Testis (tissue), 2 donors: ENCODE results near the gene DUOX1.

Experiments
- CTCF ChIP-seq, 3 experiments: fragments of 450-650 bp in 2 of 3; fragments of 200-600 bp in 1 of 3; sonication (generic) in 1 of 3; IDR thresholded peaks; one replicate each; pipeline ENCODE4 v1.5.1; 2016 to 2019; ENCODE audit warnings: antibody characterized with exemption in 3 of 3, mild to moderate bottlenecking in 2 of 3, moderate library complexity in 1 of 3
- POLR2A ChIP-seq: fragments of 450-650 bp; IDR thresholded peaks from one replicate; pipeline ENCODE4 v1.6.1; 2017; ENCODE audit warnings: antibody characterized with exemption, mild to moderate bottlenecking, moderate library complexity

- TF ChIP-seq CTCF (IDR thresholded peaks at IDR 0.05) (no peak), POLR2A (no peak)
Observed at GRCh38 chr15:45171912-45172311, 42.1 kb downstream of the DUOX1 start.
